Panc1 (cell line): ENCODE results near the gene FNBP1L. TPM values are rescaled to one million over a fixed set of nuclear protein-coding genes. Genes with fewer than 3 reads are reported as not detected.

Experiments used
- ATAC-seq: fragments of 200-7000 bp; cut with Tn5 transposase; 2 replicates; pipeline ENCODE4 v1.9.1; 2020; ENCODE audit warnings: mild to moderate bottlenecking, moderate library complexity
- BruUV-seq: library from RNA; stranded (reverse); fragments of 400-500 nt; replicated peaks from 2 replicates; lab custom pipeline; 2021; lab: Mats Ljungman, UMichigan
- CTCF ChIA-PET: fragments of 300-600 bp; sonication (Branson Sonifier 250); formaldehyde crosslinking; loops from one replicate; lab custom pipeline; 2022; ENCODE audit warnings: antibody characterized with exemption; lab: Charles Lee
- POLR2A ChIA-PET: fragments of 300-600 bp; sonication (Branson Sonifier 250); formaldehyde crosslinking; loops from one replicate; lab custom pipeline; 2022; ENCODE audit warnings: antibody characterized with exemption; lab: Charles Lee
- DNase-seq: peaks from one replicate; pipeline ENCODE4 v3.0.0-alpha.2; 2010; ENCODE audit warnings: low read depth, low spot score
- H3K27ac ChIP-seq: 2 replicates; pipeline ENCODE4 v1.5.1; 2011; ENCODE audit warnings: mild to moderate bottlenecking, low read length, inconsistent platforms
- H3K27me3 ChIP-seq: fragments of 200-500 bp; sonication (Bioruptor generic); 2 replicates; pipeline ENCODE4 v1.6.0; 2014; ENCODE audit warnings: low read length, inconsistent platforms; ENCODE audit not compliant: control insufficient read depth, insufficient read depth
- H3K36me3 ChIP-seq: fragments of 200-500 bp; sonication (Bioruptor generic); 2 replicates; pipeline ENCODE4 v1.5.1; 2014; ENCODE audit warnings: inconsistent platforms, mild to moderate bottlenecking, low read length, moderate library complexity; ENCODE audit not compliant: control insufficient read depth, insufficient read depth
- H3K4me1 ChIP-seq: 2 replicates; pipeline ENCODE4 v1.5.1; 2011; ENCODE audit warnings: inconsistent platforms, mild to moderate bottlenecking, low read length, moderate library complexity; ENCODE audit not compliant: control insufficient read depth, insufficient read depth
- H3K4me3 ChIP-seq, 2 experiments: 2 replicates each; pipeline ENCODE4 v1.5.1; 2011 to 2012; ENCODE audit warnings: low read depth in 2 of 2, low read length in 2 of 2, mild to moderate bottlenecking in 2 of 2, inconsistent platforms in 1 of 2, moderate library complexity in 1 of 2
- H3K9me3 ChIP-seq: fragments of 200-500 bp; sonication (Bioruptor generic); 2 replicates; pipeline ENCODE4 v1.5.1; 2014; ENCODE audit warnings: low read depth, mild to moderate bottlenecking, inconsistent platforms, low read length, moderate library complexity; ENCODE audit not compliant: control insufficient read depth, insufficient read depth
- POLR2AphosphoS5 ChIP-seq: IDR thresholded peaks from 2 replicates; pipeline ENCODE4 v1.6.1; 2012; ENCODE audit warnings: mild to moderate bottlenecking, low read depth, low read length, moderate library complexity
- SIN3A ChIP-seq: IDR thresholded peaks from 2 replicates; pipeline ENCODE4 v1.6.1; 2012; ENCODE audit warnings: low read depth, mild to moderate bottlenecking, low read length, moderate library complexity, borderline replicate concordance; ENCODE audit not compliant: insufficient read depth
- TCF7L2 ChIP-seq: IDR thresholded peaks from 2 replicates; pipeline ENCODE4 v1.6.1; 2011; ENCODE audit warnings: mild to moderate bottlenecking, low read depth, low read length, inconsistent platforms
- in situ Hi-C: cut with HindIII; loops from 2 replicates; pipeline ENCODE4 v1.10.0; 2016; ENCODE audit warnings: low sequenced_read_pairs, low pct_unique_long_range_greater_than_20kb
- intact Hi-C: fragments of 100-400 bp; cut with micrococcal nuclease; formaldehyde crosslinking; loops from one replicate; pipeline ENCODE4 v1.10.0; 2022; ENCODE audit not compliant: unreplicated experiment
- total RNA-seq: library from RNA; stranded (reverse); gene quantifications from one replicate; pipeline ENCODE4 v1.2.1, GENCODE V29; 2021; ENCODE audit not compliant: unreplicated experiment
- TF ChIP-seq, protein P1 (sequence below), 2 experiments: IDR thresholded peaks; 2 replicates each; pipeline ENCODE4 v1.6.1; 2011 to 2012; ENCODE audit warnings: low read depth in 2 of 2, control low read depth in 1 of 2, low read length in 1 of 2, mild to moderate bottlenecking in 1 of 2, moderate library complexity in 1 of 2; ENCODE audit not compliant: insufficient read depth in 1 of 2
- TF ChIP-seq, protein P2 (sequence below): fragments of 450-650 bp; IDR thresholded peaks from 2 replicates; pipeline ENCODE4 v1.5.1; 2017; ENCODE audit warnings: mild to moderate bottlenecking

FNBP1L gene
- total RNA-seq, 1 experiment from 2014 or later, result 25.1 TPM

DNA sequence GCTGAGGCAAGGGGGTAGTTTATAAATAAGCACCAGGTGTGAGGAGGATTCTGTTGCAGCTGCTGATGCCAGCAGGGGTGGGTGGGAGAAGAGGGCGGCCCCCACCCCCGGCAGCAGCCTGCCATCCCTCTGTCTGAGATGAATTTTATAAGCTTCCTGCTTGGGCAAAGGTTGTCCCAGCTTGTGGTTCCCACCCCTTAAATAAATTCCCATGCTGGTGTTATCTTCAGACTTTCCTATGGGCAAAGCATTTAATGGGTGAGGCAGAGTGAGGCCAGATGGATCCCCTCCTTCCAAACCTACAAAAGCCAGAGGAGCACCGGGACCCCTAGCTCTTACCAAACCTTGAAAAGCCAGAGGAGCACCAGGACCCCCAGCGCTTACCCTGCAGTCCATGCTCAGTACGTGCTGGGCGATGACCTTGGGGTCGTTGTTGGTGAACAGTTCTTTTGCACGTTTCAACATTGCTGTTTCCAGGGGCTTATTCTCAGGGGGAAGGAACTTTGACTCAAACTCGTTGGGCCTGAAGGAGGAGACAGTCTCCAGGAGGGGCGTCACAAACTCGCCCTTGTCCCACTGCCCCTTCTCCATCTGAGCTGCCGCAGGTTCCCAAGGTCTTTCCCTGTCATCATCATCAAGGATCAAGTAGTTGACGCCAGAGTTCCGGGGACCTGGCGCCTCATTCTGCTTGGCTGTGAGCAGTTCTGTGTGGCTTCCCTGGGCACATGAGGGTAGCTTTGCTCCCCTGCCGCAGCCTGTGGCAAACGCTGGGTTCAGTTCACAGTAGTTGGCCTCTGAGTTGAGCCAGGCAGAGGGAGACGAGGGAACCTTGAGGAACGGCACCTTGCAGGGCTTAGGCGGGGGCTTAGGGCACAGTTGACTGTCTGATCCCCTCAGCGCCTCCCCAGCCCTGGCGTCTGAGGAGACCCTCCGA, 134.3 kb downstream of the FNBP1L start:
- H3K4me3 ChIP-seq, result no peak overlapping the region
- in situ Hi-C loops (no loop called here), intact Hi-C loops (no loop called here)
- no peaks in the 10 kb centered on the region for H3K9me3 ChIP-seq
- ChIA-PET CTCF (no interaction called here), POLR2A (no interaction called here)
- H3K27ac ChIP-seq, result no peak overlapping the region
- no peak for ATAC-seq
- H3K4me1 ChIP-seq, result no peaks in the 10 kb centered on the region; the same call in 1 of the 2 replicates
- H3K36me3 ChIP-seq, result peaks cover 5% of the 10 kb centered on the region; the same call in 1 of the 2 replicates
- BruUV-seq, result no TSS peak
- H3K27me3 ChIP-seq, result no peaks in the 10 kb centered on the region
- TF ChIP-seq POLR2AphosphoS5, result no peak
- TF ChIP-seq TCF7L2, result no peak
- DNase-seq, result no peak

DNA sequence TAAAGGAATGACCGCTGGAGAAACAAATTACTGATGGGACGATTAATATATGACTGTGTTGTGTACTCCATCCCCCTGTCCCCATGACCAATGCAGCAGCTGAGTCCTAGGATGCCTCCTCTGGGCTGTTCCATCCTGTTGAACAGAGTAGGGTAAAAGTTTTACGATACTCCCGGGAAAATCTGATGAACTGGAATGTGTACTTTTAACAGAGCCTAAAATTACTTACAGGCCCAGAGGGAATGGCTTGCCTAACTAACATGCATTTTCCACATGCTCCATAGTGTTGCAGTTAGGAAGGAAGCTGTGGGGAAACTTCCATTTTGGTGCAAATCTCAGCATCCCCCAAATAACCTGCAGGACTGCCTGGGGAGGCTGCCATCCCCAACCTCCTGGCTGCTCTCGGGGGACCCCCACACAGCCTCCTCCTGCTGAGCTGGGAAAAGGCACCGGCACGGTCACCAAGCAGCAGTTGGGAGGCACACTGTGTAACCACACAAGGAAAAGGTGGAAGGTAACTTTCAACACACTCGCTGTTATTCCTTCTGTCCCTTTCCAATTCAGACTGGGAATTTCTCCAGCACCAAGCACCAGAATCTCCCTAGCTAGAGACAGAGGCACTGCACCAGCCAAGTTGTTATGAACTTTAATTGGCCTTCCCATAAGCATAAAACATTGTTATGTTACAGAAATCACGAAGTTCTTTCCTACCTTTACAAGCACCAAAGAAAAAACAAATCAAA, 136.5 kb downstream of the FNBP1L start:
- intact Hi-C loops (no loop called here), in situ Hi-C loops (no loop called here)
- Histone ChIP-seq H3K36me3 (peaks cover 5% of the 10 kb centered on the region; the same call in 1 of the 2 replicates), H3K27ac (no peak overlapping the region), H3K4me1 (no peaks in the 10 kb centered on the region; the same call in 1 of the 2 replicates), H3K27me3 (no peaks in the 10 kb centered on the region), H3K4me3 (no peak overlapping the region), H3K9me3 (no peaks in the 10 kb centered on the region)
- ATAC-seq (no peak; the same call in 1 of the 2 replicates), DNase-seq (no peak)
- ChIA-PET CTCF (no interaction called here), POLR2A (no interaction called here)
- BruUV-seq, result no TSS peak
- TF ChIP-seq POLR2AphosphoS5, result no peak
- TF ChIP-seq SIN3A, result no peak

DNA sequence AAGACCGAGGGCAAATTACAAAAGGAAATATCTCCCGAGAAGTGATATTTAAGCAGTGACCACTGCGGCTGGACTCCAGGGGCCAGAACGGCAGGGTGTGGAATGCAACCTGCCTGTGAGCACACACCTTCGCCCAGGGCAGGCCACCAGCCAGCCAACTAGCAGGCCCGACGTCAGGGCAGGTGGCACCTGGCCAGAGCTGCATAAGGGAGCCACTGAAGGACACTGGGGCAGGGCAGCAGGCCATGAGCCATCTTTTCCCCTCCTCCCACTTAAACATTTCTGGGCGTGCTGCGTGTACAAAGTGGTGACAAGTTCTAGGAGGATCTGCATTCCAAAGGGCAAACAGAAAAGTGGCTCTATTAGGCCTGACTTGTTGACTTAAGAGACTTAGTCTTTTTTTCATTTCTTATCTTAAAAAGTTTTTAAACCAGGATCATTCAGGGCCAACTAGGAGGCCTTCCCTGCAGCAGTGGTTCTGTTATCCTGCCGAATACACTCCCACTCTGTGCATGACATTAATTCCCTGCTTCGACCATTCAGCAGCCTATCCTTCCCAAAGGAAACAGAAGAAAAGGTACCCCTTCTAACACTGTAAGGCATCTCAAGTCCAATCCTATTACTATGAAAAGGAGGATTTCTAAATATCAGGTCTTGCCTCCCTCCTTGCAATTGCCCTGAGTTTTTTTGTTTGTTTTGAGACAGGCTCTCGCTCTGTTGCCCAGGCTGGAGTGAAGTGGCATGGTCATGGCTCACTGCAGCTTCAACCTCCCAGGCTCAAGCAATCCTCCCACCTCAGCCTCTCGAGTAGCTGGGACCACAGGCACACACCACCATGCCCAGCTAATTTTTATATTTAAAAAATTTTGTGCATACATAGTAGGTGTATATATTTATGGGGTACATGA, 137.4 kb downstream of the FNBP1L start:
- POLR2A ChIA-PET, result no interaction called here
- H3K4me3 ChIP-seq, result no peak overlapping the region
- no peak for TF ChIP-seq POLR2AphosphoS5
- TF ChIP-seq SIN3A, result no peak
- TF ChIP-seq, protein P1, sequence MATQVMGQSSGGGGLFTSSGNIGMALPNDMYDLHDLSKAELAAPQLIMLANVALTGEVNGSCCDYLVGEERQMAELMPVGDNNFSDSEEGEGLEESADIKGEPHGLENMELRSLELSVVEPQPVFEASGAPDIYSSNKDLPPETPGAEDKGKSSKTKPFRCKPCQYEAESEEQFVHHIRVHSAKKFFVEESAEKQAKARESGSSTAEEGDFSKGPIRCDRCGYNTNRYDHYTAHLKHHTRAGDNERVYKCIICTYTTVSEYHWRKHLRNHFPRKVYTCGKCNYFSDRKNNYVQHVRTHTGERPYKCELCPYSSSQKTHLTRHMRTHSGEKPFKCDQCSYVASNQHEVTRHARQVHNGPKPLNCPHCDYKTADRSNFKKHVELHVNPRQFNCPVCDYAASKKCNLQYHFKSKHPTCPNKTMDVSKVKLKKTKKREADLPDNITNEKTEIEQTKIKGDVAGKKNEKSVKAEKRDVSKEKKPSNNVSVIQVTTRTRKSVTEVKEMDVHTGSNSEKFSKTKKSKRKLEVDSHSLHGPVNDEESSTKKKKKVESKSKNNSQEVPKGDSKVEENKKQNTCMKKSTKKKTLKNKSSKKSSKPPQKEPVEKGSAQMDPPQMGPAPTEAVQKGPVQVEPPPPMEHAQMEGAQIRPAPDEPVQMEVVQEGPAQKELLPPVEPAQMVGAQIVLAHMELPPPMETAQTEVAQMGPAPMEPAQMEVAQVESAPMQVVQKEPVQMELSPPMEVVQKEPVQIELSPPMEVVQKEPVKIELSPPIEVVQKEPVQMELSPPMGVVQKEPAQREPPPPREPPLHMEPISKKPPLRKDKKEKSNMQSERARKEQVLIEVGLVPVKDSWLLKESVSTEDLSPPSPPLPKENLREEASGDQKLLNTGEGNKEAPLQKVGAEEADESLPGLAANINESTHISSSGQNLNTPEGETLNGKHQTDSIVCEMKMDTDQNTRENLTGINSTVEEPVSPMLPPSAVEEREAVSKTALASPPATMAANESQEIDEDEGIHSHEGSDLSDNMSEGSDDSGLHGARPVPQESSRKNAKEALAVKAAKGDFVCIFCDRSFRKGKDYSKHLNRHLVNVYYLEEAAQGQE (IDR thresholded peaks at IDR 0.05; ENCODE audit: insufficient read depth in 1 of 2, low read depth in 2 of 2, low read length in 1 of 2), result no peak
- TF ChIP-seq, protein P2, sequence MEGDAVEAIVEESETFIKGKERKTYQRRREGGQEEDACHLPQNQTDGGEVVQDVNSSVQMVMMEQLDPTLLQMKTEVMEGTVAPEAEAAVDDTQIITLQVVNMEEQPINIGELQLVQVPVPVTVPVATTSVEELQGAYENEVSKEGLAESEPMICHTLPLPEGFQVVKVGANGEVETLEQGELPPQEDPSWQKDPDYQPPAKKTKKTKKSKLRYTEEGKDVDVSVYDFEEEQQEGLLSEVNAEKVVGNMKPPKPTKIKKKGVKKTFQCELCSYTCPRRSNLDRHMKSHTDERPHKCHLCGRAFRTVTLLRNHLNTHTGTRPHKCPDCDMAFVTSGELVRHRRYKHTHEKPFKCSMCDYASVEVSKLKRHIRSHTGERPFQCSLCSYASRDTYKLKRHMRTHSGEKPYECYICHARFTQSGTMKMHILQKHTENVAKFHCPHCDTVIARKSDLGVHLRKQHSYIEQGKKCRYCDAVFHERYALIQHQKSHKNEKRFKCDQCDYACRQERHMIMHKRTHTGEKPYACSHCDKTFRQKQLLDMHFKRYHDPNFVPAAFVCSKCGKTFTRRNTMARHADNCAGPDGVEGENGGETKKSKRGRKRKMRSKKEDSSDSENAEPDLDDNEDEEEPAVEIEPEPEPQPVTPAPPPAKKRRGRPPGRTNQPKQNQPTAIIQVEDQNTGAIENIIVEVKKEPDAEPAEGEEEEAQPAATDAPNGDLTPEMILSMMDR, result no peak
- no peak for TF ChIP-seq TCF7L2
- no peaks in the 10 kb centered on the region for H3K9me3 ChIP-seq
- no peak overlapping the region for H3K27ac ChIP-seq
- DNase-seq (no peak), ATAC-seq (no peak)
- TSS peak; percentile 44 for BruUV-seq
- in situ Hi-C loops (no loop called here), intact Hi-C loops (no loop called here)
- no peaks in the 10 kb centered on the region; the same call in 1 of the 2 replicates for H3K4me1 ChIP-seq
- H3K27me3 ChIP-seq, result no peaks in the 10 kb centered on the region
- peaks cover 5% of the 10 kb centered on the region; the same call in 1 of the 2 replicates for H3K36me3 ChIP-seq
- CTCF ChIA-PET, result no interaction called here
